ENCODE measurements around the gene SMIM32. TPM values are rescaled to one million over a fixed set of nuclear protein-coding genes. Genes with fewer than 3 reads are reported as not detected.

Gene SMIM32
- total and polyA plus RNA-seq, 2 experiments from 2014 or later, result 0.27 to 0.56 TPM

DNA sequence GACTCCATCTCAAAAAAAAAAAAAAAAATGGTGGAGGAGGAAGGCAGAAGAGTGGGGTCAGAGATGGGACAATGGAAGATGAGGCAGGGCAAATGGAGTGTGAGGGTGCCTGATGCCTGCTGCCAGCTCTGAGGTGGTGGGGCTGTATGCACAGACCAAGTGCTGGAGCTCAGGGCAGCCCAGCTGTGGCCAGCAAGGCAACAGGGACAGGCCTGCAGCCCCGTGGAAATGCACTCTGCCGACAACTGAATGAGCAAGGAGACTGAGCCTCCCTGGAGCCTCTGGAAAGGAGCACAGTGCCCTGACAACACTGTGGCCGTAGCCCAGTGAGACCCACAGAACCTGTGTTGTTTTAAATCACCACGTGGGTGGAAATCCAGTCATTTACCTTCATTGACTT is 22.9 kb upstream of the SMIM32 start (continued):
- no peak for TF ChIP-seq STAT1 (IDR thresholded peaks at IDR 0.05; ENCODE audit: unreplicated experiment)
- TF ChIP-seq, protein P1, sequence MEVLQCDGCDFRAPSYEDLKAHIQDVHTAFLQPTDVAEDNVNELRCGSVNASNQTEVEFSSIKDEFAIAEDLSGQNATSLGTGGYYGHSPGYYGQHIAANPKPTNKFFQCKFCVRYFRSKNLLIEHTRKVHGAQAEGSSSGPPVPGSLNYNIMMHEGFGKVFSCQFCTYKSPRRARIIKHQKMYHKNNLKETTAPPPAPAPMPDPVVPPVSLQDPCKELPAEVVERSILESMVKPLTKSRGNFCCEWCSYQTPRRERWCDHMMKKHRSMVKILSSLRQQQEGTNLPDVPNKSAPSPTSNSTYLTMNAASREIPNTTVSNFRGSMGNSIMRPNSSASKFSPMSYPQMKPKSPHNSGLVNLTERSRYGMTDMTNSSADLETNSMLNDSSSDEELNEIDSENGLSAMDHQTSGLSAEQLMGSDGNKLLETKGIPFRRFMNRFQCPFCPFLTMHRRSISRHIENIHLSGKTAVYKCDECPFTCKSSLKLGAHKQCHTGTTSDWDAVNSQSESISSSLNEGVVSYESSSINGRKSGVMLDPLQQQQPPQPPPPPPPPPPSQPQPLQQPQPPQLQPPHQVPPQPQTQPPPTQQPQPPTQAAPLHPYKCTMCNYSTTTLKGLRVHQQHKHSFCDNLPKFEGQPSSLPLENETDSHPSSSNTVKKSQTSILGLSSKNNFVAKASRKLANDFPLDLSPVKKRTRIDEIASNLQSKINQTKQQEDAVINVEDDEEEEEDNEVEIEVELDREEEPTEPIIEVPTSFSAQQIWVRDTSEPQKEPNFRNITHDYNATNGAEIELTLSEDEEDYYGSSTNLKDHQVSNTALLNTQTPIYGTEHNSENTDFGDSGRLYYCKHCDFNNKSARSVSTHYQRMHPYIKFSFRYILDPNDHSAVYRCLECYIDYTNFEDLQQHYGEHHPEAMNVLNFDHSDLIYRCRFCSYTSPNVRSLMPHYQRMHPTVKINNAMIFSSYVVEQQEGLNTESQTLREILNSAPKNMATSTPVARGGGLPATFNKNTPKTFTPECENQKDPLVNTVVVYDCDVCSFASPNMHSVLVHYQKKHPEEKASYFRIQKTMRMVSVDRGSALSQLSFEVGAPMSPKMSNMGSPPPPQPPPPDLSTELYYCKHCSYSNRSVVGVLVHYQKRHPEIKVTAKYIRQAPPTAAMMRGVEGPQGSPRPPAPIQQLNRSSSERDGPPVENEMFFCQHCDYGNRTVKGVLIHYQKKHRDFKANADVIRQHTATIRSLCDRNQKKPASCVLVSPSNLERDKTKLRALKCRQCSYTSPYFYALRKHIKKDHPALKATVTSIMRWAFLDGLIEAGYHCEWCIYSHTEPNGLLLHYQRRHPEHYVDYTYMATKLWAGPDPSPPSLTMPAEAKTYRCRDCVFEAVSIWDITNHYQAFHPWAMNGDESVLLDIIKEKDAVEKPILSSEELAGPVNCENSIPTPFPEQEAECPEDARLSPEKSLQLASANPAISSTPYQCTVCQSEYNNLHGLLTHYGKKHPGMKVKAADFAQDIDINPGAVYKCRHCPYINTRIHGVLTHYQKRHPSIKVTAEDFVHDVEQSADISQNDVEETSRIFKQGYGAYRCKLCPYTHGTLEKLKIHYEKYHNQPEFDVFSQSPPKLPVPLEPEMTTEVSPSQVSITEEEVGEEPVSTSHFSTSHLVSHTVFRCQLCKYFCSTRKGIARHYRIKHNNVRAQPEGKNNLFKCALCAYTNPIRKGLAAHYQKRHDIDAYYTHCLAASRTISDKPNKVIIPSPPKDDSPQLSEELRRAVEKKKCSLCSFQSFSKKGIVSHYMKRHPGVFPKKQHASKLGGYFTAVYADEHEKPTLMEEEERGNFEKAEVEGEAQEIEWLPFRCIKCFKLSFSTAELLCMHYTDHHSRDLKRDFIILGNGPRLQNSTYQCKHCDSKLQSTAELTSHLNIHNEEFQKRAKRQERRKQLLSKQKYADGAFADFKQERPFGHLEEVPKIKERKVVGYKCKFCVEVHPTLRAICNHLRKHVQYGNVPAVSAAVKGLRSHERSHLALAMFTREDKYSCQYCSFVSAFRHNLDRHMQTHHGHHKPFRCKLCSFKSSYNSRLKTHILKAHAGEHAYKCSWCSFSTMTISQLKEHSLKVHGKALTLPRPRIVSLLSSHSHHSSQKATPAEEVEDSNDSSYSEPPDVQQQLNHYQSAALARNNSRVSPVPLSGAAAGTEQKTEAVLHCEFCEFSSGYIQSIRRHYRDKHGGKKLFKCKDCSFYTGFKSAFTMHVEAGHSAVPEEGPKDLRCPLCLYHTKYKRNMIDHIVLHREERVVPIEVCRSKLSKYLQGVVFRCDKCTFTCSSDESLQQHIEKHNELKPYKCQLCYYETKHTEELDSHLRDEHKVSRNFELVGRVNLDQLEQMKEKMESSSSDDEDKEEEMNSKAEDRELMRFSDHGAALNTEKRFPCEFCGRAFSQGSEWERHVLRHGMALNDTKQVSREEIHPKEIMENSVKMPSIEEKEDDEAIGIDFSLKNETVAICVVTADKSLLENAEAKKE (CRISPR knock-in tag; IDR thresholded peaks at IDR 0.05), result no peak
- TF ChIP-seq EZH2 (IDR thresholded peaks at IDR 0.05; ENCODE audit: low read depth, unreplicated experiment), result no peak

DNA sequence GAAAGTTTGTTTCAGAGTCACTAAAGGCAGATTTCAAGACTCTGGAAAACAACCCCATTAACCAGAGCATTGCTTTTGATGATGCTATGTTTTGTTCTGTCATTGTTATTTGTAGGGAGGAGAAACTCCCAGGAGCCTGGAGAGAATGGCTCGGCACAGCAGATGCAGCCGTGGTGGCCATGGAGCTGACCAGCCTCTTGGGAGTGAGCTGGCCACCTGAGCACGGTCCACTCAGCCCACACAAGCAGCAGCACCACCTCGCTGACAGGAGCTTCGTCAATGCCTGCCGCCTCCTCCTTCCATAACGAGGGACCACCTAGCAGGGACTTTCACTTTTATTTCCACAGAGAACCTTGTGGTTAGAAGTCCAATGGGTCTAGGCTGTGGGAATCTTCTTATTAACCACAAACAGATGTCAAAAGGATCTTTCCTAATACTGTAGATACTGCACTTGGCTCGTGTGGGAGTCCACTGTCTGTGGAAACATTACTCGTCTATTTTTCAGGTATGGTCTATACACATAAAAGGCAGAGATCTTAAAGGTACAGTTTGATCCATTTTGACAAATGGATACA is 21.0 kb upstream of the SMIM32 start:
- ATAC-seq (no peak), DNase-seq (ENCODE audit: low spot score) (no peak)
- no peaks in the 10 kb centered on the region; the same call in 2 of the 3 replicates for H3K9me3 Mint-ChIP-seq
- no peaks in the 10 kb centered on the region for H3K36me3 ChIP-seq (ENCODE audit: insufficient read depth)
- H3K79me2 ChIP-seq (replicated peaks; ENCODE audit: insufficient read depth), result no peaks in the 10 kb centered on the region
- no peak overlapping the region for H2AFZ ChIP-seq
- H3K27me3 Mint-ChIP-seq (ENCODE audit: insufficient read depth, low read depth, poor library complexity), result peaks cover 19% of the 10 kb centered on the region
- H3K27ac Mint-ChIP-seq, result no peak overlapping the region
- H3K4me2 ChIP-seq, result no peak overlapping the region
- no peak overlapping the region for H3K27ac ChIP-seq (ENCODE audit: low read depth)
- H3K4me1 Mint-ChIP-seq, result peaks cover 8% of the 10 kb centered on the region; the same call in 1 of the 3 replicates
- H3K4me3 Mint-ChIP-seq, result no peak overlapping the region
- no peaks in the 10 kb centered on the region for H3K4me1 ChIP-seq (ENCODE audit: insufficient read depth)
- no peaks in the 10 kb centered on the region for H3F3A ChIP-seq (replicated peaks; ENCODE audit: low read depth)
- H3K27me3 ChIP-seq (ENCODE audit: insufficient read depth), result 0 out of 2 replicates have a peak, but pooled peaks cover 3% of the 10 kb centered on the region
- no peak overlapping the region for H3K4me3 ChIP-seq
- H4K20me1 ChIP-seq (replicated peaks; ENCODE audit: insufficient read depth), result no peaks in the 10 kb centered on the region
- no peaks in the 10 kb centered on the region for H3K9me2 ChIP-seq (ENCODE audit: insufficient read depth)
- H3K36me3 Mint-ChIP-seq (ENCODE audit: low read depth), result peaks cover 2% of the 10 kb centered on the region; the same call in 1 of the 3 replicates
- TF ChIP-seq, protein P2, sequence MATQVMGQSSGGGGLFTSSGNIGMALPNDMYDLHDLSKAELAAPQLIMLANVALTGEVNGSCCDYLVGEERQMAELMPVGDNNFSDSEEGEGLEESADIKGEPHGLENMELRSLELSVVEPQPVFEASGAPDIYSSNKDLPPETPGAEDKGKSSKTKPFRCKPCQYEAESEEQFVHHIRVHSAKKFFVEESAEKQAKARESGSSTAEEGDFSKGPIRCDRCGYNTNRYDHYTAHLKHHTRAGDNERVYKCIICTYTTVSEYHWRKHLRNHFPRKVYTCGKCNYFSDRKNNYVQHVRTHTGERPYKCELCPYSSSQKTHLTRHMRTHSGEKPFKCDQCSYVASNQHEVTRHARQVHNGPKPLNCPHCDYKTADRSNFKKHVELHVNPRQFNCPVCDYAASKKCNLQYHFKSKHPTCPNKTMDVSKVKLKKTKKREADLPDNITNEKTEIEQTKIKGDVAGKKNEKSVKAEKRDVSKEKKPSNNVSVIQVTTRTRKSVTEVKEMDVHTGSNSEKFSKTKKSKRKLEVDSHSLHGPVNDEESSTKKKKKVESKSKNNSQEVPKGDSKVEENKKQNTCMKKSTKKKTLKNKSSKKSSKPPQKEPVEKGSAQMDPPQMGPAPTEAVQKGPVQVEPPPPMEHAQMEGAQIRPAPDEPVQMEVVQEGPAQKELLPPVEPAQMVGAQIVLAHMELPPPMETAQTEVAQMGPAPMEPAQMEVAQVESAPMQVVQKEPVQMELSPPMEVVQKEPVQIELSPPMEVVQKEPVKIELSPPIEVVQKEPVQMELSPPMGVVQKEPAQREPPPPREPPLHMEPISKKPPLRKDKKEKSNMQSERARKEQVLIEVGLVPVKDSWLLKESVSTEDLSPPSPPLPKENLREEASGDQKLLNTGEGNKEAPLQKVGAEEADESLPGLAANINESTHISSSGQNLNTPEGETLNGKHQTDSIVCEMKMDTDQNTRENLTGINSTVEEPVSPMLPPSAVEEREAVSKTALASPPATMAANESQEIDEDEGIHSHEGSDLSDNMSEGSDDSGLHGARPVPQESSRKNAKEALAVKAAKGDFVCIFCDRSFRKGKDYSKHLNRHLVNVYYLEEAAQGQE (IDR thresholded peaks at IDR 0.05; ENCODE audit: unreplicated experiment), result no peak
- TF ChIP-seq ZNF114 (CRISPR knock-in tag; IDR thresholded peaks at IDR 0.05), result no peak
- no peak for TF ChIP-seq CTCF (conservative IDR thresholded peaks at IDR 0.05; ENCODE audit: low read depth in 2 of 2)
- no peak for TF ChIP-seq JUNB (IDR thresholded peaks at IDR 0.05; ENCODE audit: unreplicated experiment)
- TF ChIP-seq STAT1 (IDR thresholded peaks at IDR 0.05; ENCODE audit: unreplicated experiment), result no peak
- TF ChIP-seq CREB1 (CRISPR knock-in tag; IDR thresholded peaks at IDR 0.05; ENCODE audit: low read depth), result no peak
- no peak for TF ChIP-seq NANOG (IDR thresholded peaks at IDR 0.05; ENCODE audit: borderline replicate concordance)
- TF ChIP-seq POLR2AphosphoS5 (IDR thresholded peaks at IDR 0.05; ENCODE audit: low read depth), result no peak
- no peak for TF ChIP-seq ZNF331 (CRISPR knock-in tag; IDR thresholded peaks at IDR 0.05; ENCODE audit: low read depth)
- TF ChIP-seq EZH2 (IDR thresholded peaks at IDR 0.05; ENCODE audit: low read depth, unreplicated experiment), result no peak
- no peak for TF ChIP-seq EZH2phosphoT487 (IDR thresholded peaks at IDR 0.05; ENCODE audit: unreplicated experiment)

All from GM23338 (cell line).